ENCODE measurements around the gene REXO1. TPM values are rescaled to one million over a fixed set of nuclear protein-coding genes. Genes with fewer than 3 reads are reported as not detected.
"Not testable (repeated sequence)": the region's sequence is repeated elsewhere in the genome, so short reads cannot be mapped to it uniquely, and the experiment has no call there.

REXO1 gene
- polyA plus RNA-seq, 1 donor = 29.0 TPM

DNA sequence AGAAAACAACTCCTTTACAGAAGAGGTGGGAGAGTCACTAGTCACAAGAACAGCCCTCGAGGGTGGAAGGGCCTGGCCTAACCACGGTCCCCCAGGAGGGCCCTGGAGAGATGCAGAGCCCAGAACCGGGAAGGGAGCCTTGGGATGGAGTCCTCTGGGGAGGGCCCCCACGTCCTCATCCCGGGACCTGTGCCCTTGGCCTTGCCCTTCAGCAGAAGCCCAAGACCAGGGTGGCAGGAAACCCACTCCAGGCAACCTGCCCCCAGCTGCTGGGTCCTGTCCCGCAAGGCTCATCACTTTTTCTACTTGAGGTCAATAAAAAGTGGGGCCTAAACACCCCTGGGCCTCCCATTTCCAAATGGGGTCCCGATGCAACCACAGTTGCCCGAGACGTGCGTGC is 33.9 kb downstream of the REXO1 start:
- no peak for DNase-seq

DNA sequence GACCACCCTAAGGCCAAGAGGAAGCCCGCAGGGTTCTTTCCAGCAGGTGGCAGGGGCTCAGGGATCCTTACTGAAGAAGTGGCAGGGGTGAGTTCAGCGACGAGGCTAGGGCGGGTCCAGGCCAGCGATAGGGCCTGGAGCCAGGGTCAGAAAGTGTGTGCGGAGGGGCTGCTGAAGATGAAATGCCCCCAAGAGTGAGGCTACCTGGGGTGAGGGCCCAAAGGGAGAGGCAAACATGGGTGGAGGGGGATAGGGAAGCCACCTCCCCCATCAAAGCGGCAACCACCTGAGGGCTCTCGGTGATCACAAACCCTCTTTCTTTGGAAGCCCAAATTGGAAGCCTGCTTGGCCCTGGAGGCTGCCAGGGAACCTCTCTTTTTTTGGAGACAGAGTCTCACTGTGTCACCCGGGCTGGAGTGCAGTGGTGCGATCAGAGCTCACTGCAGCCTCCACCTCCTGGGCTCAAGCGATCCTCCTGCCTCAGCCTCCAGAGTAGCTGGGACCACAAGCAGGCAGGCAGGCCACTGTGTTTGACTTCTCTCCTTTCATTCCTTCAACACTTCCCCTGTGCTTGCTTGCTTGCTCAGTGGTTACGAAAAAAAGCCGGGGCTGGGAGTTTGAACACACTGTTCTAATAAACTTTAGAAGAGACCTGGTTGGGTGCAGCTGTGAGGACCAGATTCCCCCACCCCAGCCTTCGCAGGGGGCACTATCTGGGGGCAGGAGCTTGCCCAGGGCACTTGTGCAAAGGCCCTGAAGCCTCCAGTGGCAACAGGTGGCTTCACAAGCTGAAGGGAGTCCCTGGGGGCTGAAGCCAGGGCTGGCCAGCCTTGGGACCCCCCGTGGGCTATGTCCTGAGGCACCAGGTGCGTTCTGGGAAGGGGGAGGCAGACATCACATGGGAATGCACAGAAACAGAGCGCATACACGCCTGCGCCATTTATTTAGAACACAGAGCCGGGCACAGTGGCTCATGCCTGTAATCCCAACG is 34.8 kb downstream of the REXO1 start:
- no peak for DNase-seq

- peak; percentile 65 for DNase-seq
Observed at GRCh38 chr19:1812426-1813191, 35.7 kb downstream of the REXO1 start.

DNA sequence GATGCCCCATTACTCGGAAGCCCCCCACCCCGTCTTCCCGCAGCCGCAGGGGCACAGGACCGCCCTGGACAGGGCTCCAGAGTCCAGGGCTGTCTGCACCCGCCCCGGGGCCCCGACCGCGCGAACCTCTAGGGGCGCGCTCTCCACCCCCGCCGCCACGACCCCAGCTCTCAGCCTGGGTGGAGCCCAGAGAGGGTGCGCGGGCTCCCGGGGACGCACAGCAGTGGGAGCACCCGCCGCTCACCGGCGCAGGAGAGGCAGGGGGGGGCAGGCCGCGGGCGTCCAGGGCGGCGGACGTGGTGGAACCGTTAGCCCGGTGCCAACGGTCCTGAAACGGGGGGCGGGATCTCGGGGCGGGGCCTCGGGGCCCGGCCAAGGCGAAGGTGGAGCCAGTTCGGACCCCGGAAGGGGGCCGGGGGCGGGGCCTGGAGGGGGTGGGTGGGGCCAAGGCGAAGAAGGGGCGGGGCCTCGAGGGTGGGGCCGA is 36.3 kb downstream of the REXO1 start, which contains the start of gene ATP8B3:
ATP8B3 (minus strand) TSS at position 335 of the 484 bp plus-strand sequence. CDS start 540 bp downstream, outside the sequence.
- DNase-seq = no peak

DNA sequence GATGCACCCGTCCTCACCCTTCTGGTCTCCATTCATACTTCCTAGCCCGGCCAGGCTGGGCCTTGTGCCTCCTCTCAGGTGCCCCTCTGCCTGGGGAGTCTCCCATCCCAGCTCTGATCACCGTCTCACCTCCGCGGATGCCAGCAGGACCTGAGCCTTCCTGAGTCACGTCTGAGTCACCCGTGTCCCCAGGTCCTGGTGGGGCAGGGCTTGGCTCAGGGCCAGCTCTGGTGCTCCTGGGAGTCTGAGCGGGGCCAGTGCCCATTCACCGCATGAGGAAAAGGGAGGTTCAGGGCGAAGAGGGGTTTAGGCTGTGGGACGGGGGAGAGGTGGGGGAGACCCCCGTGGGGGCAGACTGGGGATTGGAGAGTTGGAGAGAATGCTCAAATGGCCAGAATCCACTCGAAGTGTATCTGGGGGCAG is 36.8 kb downstream of the REXO1 start:
- DNase-seq = no peak

DNA sequence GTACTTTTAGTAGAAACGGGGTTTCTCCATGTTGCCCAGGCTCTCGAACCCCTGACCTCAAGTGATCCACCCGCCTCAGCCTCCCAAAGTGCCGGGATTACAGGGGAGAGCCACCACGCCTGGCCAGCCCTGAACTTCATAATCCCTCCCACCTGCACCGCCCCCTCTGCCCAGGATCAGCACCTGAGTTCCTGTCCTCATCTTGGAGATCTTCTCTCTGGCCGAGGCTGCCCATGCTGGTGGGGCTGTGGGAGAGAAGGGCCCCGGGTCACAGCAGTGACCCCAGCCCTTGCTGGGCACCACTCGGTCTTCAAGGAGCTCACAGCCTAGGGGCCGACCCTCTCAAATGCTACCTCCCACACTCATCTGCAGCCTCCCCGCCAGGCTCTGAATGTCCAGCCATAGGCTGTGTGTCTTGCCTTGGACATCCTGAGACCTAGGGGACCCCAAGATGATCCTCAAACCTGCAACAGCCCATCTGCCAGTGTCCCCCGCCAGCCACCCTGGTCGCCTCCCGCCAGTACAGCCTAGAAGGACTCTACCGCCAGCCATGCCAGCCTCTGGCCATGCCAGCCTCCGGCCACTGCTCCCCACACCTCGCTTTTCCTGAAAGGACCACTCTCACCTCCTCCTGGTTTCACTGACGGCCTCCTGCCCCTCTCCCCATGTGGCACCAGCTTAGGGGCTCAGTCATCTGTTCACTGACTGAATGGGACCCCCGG is 37.7 kb downstream of the REXO1 start:
- DNase-seq = no peak

DNA sequence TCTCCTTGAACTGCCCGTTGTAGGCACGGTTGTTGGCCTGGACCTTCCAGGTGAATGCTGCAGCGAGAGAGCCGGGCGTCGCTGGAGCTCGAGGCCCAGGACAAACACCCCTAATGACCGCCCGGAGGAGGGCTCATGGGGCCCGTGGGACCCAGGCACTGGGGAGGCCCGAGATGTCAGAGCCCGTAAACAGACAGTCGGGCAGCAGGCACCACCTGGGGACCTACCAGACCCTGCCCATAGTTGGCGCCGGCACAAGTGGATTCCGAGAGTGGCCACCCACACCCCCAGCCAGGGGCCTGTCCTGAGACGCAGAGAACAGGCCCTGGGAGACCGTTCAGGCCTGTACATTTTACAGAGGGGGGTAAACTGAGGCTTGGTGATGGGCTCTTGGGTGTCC is 38.6 kb downstream of the REXO1 start:
- no peak for DNase-seq

DNA sequence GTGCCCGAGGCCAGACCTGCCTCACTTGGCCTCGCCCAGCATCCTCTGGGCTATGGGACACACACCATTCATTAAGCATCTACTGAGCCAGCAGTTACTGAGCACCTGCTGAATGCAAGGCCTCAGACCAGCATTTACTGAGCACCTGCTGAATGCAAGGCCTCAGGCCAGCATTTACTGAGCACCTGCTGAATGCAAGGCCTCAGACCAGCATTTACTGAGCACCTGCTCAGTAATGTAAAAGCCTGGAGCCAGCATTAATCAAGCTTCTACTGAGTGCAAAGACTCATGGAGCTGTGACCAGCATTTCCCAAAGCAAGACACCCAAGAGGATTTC is 39.9 kb downstream of the REXO1 start:
- no peak for DNase-seq

GRCh38 chr19:1807695-1808394 is 40.4 kb downstream of the REXO1 start:
- no peak for DNase-seq

DNA sequence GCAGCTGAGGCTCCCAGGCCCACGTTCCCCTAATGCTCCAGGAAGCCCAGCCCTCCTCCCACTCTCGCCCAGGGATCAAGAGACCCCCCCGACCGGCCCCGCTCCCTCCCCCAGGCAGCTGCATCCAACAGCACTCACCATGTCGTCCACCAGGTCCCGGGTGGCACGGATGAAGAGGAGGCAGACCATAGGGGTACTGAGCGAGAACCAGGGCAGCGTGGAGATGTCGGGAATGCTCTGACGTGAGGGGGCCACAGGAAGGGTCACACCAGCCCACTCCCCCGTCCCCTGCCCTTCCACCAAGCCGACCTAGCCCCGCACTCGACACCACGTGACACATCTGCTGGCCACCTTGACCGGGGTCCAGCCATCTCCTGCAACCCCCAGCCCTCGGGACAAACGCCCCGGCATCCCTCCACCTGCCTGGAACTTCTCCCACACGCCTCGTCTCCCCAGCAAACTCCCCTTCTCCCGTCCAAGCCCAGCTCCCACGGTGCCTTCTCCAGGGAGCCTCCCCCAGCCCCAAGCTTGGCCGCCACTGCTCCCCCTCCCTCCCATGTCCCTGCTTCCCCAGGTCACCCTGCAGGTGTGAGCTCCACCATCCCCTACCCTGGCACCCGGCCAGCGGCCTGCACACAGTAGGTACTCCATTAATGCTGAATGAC is 41.1 kb downstream of the REXO1 start:
- DNase-seq = no peak

GRCh38 chr19:1806184-1807029 is 41.9 kb downstream of the REXO1 start:
- DNase-seq = no peak

DNA sequence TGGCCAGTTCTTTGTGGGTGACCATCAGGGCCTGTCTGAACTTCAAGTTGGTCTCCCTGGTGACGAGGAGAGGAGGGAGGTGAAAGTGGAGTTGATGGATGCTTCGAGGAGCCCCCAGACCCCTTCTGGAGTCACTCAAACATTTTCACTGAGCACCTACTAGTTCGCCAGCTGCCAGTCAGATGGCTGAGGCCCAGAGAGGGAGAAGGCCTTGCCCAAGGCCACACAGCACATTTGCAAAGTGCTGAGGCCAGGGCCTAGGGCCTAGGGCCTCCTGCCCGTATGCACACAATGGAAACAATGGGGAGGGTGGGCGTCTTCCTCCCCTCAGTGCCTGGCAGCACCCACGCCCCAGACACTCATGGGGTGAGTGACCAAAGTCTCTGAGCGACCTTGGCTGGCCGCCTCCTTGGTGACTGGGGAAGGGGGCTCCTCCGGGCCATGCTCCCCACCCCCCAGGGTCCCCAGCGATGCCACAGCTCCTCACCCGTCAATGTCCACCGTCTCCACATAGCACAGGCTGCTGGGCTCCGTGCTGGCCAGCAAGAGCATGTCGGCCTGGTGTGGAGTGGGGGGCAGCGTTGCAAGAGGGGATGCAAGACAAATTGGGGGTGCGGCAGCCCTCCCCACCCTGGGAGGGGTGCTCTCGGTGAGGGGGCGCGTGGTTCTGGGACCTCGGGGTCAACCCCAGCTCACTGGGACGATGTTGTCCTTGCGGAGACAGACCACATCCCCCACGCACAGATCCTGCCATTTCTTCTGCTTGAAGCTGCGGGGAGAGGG is 42.7 kb downstream of the REXO1 start:
- DNase-seq = no peak

- no peak for DNase-seq
Observed at GRCh38 chr19:1804858-1805257, 43.4 kb downstream of the REXO1 start.

DNA sequence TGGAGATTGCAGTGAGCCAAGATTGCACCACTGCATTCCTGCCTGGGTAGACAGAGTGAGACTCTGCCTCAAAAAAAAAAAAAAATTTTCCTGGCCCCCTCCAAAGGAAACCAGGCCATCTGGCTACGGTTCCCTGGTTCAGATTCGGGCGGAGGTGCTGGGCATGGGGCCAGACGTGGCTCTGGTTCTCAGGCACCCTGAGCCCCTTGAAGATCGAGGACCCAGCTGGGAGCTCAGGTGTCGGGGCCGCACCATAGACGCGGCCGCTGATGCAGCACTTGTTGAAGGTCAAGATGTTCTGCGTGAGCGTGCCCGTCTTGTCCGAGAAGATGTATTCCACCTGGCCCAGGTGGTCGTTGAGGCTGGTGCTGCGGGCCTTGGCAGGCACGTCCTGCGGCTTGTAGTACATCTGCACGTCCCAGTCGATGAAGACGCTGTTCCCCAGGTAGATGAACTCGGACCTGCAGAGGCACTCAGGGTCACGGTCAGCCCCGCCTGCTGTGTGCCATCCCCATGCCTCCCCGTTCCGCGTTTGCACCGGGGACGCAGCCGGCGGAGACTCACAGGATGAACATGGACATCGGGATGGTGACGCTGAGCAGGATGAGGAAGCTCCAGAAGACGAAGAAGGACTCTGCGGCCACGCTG is 48.5 kb downstream of the REXO1 start:
- DNase-seq = no peak

- DNase-seq = not testable (repeated sequence)
Observed at GRCh38 chr19:1797313-1797712, 51.0 kb downstream of the REXO1 start.

- no peak for DNase-seq
Observed at GRCh38 chr19:1796395-1797142, 51.7 kb downstream of the REXO1 start.

- DNase-seq = no peak
Observed at GRCh38 chr19:1794424-1795172, 53.7 kb downstream of the REXO1 start.

Data from left kidney (tissue), 2 donors.